IPS-NIHi7 (cell line): ENCODE data around the gene FAAP20.

ENCODE experiments used
- DNase-seq: peaks from one replicate; pipeline ENCODE4 v3.0.0; 2012; ENCODE audit warnings: mixed read lengths; ENCODE audit errors: extremely low spot score

Gene FAAP20

GRCh38 chr1:2195785-2196184 lies 1.2 kb upstream of the FAAP20 start:
- DNase-seq = no peak

GRCh38 chr1:2194898-2195673 lies 514 bp upstream of the FAAP20 start:
- peak; percentile 90 for DNase-seq

- no peak for DNase-seq
These were observed 874 bp downstream of the FAAP20 start for GRCh38 chr1:2193514-2194281.

- DNase-seq = no peak
These were observed 2.3 kb downstream of the FAAP20 start for GRCh38 chr1:2192031-2192995.

GRCh38 chr1:2190491-2190976 lies 4.0 kb downstream of the FAAP20 start:
- no peak for DNase-seq

- peak; percentile 92 for DNase-seq
These were observed 4.8 kb downstream of the FAAP20 start for GRCh38 chr1:2189459-2190425.

GRCh38 chr1:2188336-2188735 lies 6.2 kb downstream of the FAAP20 start:
- DNase-seq = no peak

GRCh38 chr1:2187619-2188018 lies 7.0 kb downstream of the FAAP20 start:
- no peak for DNase-seq

- no peak for DNase-seq
These were observed 7.7 kb downstream of the FAAP20 start for GRCh38 chr1:2186901-2187300.

GRCh38 chr1:2185880-2186855 lies 8.4 kb downstream of the FAAP20 start:
- DNase-seq = no peak

GRCh38 chr1:2184934-2185333 lies 9.6 kb downstream of the FAAP20 start:
- DNase-seq = no peak

GRCh38 chr1:2184531-2184930 lies 10.0 kb downstream of the FAAP20 start:
- DNase-seq = no peak

- DNase-seq = no peak
These were observed 10.6 kb downstream of the FAAP20 start for GRCh38 chr1:2183937-2184334.

GRCh38 chr1:2182376-2182775 lies 12.2 kb downstream of the FAAP20 start:
- DNase-seq = no peak

- no peak for DNase-seq
These were observed 12.8 kb downstream of the FAAP20 start for GRCh38 chr1:2181752-2182151.

GRCh38 chr1:2181271-2181670 lies 13.3 kb downstream of the FAAP20 start:
- no peak for DNase-seq

GRCh38 chr1:2180297-2181245 lies 14.0 kb downstream of the FAAP20 start:
- no peak for DNase-seq

- DNase-seq = no peak
These were observed 15.1 kb downstream of the FAAP20 start for GRCh38 chr1:2179283-2180013.
